GM18507 (cell line): ENCODE results near the gene ANKRD60.

Experiments
- DNase-seq: peaks from one replicate; pipeline ENCODE4 v3.0.0; 2011; ENCODE audit warnings: low read depth; ENCODE audit not compliant: insufficient read length; ENCODE audit errors: extremely low spot score
- FAIRE-seq: peaks from 2 replicates; lab custom pipeline; 2011; peaks lifted over from hg19 to GRCh38; lab: Jason Lieb, UNC

The ANKRD60 gene

DNA sequence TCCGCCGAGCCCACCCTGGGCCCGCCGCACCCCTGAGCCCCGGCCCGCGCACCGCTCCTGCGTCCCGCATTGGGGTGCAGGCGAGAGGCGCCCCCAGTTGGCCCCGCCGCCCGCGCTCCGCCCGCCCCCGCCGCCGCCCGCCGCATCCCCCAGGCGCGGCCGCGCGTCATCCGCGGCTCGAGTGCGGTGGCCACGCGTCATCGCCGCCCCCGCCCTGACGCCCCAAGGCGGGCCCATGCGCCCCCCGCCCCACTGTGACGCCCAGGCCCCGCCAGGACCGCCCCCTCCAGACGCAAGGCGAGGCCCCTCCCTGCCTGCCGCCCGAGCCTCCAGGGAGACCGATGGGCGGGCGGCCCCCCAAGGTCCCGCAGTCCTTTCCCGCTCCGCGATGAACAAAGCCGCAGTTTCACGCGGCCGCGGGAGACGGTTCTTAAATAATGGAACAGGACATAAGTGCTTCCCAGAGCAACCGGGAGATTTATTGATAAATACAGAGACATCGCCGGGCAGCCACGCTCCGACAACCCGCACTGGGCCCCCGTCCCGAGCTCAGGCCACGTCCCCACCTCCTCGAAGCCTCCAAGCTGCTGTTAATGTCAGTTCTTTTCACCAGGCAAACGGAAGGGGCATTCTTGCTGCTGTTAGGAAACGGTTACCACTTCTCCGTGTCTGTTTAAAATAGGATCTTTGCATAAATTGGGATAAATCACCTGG is at the start of gene ANKRD60:
ANKRD60 (minus strand) TSS at position 170 of the 714 bp plus-strand sequence; CDS start at position 170, 0 bp downstream.
- no peak for DNase-seq
- FAIRE-seq = no peak

GRCh38 chr20:58277578-58278472 is 49.4 kb upstream of the ANKRD60 start:
- DNase-seq (no peak), FAIRE-seq (no peak)

DNA sequence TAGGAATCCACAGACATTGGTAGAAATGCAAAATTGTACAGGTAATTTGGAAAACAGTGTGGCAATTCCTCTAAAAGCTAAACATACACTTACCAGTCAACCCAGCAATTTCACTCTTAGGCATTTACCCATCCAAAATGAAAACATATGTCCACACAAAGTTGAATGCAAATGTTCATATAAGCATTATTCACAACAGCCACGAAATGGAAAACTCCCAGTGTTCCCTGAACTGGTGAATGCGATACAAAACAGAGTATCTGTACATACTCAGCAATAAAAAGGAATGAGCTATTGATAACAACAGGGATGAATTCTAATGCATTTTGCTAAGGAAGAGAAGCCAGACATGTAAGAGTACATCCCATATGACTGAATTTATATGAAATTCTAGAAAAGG is 48.7 kb upstream of the ANKRD60 start:
- DNase-seq (no peak), FAIRE-seq (no peak)

- DNase-seq = no peak
- no peak for FAIRE-seq
Measured at GRCh38 chr20:58274384-58274783, 45.9 kb upstream of the ANKRD60 start.

GRCh38 chr20:58271606-58272351 is 43.3 kb upstream of the ANKRD60 start:
- FAIRE-seq = no peak
- no peak for DNase-seq

- FAIRE-seq = no peak
- no peak for DNase-seq
Measured at GRCh38 chr20:58268936-58269619, 40.6 kb upstream of the ANKRD60 start.

GRCh38 chr20:58268421-58268821 is 40.0 kb upstream of the ANKRD60 start:
- no peak for FAIRE-seq
- DNase-seq = no peak

- no peak for DNase-seq
- FAIRE-seq = no peak
Measured at GRCh38 chr20:58267389-58268215, 39.1 kb upstream of the ANKRD60 start.

GRCh38 chr20:58264271-58264670 is 35.8 kb upstream of the ANKRD60 start:
- DNase-seq (no peak), FAIRE-seq (no peak)

- no peak for FAIRE-seq
- no peak for DNase-seq
Measured at GRCh38 chr20:58261660-58262059, 33.2 kb upstream of the ANKRD60 start.

GRCh38 chr20:58260006-58260405 is 31.6 kb upstream of the ANKRD60 start:
- FAIRE-seq (no peak), DNase-seq (no peak)

DNA sequence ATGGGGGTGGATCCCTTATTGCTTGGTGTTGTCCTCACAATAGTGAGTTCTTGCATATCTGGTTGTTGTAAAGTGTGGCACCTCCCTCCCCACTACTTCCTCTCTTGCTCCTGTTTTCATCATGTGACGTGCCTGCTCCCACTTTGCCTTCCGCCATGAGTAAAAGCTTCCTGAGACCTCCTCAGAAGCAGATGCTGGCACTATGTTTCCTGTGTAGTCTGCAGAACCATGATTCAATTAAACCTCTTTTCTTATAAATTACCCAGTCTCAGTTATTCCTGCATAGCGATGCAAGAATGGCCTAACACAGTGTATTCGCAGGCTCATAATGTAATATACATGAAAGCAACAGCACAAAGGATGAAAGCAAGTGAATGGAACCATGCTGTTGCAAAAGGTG is 28.4 kb upstream of the ANKRD60 start:
- FAIRE-seq (no peak), DNase-seq (no peak)

DNA sequence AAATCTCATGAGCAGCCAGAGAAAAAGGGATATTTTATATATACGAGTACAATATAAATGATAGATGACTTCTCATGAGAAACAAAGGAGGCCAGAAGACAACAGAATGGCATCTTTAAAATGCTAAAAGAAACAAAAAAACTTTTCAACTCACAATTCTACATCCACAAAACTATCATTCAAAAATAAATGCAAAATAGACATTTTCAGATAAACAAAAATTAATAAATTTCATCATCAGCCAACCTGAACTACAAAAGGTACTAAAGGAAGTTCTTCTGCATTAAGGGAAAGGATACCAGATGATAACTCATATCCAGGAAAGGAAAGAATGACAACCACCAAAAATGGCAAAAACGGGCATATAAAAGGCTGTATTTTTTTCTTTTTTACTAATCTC is 27.9 kb upstream of the ANKRD60 start:
- DNase-seq (no peak), FAIRE-seq (no peak)

DNA sequence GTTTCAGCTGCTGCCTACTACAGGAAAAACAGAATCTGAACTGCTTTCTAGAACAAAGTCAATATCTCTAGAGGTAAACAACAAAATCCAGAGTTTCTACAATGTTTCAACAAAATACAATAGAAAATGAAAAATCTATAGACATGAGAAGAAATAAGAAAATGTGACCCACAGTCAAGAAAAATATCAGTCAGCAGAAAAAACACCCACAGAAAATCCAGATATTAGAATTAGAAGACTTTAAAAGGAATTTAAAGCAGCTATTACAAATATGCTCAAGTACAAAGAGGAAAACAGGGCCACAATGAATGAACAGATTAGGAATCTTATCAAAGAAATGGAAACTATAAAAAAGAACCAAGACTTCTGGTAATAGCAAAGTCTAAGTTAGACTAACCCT is 26.4 kb upstream of the ANKRD60 start:
- FAIRE-seq = no peak
- no peak for DNase-seq

- no peak for FAIRE-seq
Measured at GRCh38 chr20:58251979-58252591, 23.6 kb upstream of the ANKRD60 start.

DNA sequence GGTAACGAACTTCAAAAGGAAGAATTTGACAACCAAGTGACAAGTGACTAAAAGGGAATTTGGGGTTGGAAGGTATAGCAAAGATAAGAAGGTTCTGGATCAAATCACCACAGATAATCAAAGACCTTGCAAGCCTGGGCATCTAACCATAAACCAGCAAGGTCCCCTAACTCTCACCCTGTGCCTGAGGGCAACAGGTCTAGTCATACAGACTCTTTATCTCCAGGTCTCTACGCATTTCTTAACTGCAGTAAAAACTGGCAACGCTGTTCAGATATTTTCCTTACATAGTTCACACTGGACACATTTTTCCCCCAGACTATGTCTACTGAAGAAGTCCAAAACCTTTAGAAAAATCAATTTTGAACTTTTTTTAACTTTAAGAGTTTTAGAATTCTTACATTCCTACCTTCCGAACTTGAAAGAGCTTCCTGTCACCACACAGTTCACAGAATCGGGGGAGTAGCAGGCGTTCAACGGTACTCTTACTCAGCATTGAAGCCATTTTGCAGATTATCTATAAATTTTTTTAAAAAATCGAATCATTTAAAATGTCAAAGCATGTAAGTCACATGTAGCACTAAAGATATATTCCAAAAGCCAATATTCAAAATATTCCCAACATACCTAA is 23.0 kb upstream of the ANKRD60 start:
- FAIRE-seq = no peak
- DNase-seq = no peak

More at GRCh38 chr20:58251979-58252591, 23.6 kb upstream of the ANKRD60 start:
- no peak for DNase-seq

DNA sequence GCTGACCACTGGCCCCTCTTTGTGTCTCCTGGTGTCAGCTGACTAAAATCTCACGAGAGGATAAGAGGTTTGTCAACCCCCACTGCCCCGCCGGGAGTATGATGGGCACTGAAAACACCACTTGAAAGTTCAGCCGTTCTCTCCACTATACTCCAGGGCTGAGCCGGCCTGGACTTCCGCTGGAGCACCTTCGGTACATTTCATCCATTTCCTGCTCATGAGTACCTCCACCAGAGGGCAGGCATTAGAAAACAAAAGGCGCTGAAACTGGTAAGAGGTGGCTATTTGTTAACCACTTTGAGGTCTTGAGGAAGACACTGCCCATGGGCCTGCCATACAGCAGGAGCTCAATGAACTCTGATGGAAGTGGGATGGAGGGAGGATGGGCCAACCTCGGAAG is 17.9 kb upstream of the ANKRD60 start:
- DNase-seq (no peak), FAIRE-seq (no peak)

DNA sequence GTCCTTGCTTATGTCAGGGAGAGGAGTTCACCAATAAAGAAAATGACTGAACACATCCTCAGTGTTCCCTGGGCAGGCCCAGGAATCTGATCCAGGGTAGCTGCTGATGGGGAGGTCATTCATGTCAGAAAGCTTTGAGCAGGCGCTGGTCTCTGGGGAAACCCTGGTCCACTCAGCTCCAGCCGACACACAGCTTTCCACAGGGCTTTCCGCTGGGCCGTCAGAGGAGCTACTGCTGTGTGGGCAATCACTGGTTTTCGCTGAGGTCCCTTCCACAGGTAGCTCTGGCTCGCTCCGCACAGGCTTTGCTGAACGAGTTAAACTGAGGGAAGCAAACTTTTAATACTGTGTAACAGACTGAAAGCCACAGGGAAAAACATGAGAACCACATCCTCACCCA is 17.5 kb upstream of the ANKRD60 start:
- DNase-seq = no peak
- no peak for FAIRE-seq
